ENCODE data around the gene IFNA21.
"Not testable (repeated sequence)": the region's sequence is repeated elsewhere in the genome, so short reads cannot be mapped to it uniquely, and the experiment has no call there.

Gene IFNA21

GRCh38 chr9:21166560-21166959 is at the start of gene IFNA21:
Gene IFNA21 (minus strand): TSS chr9:21166660. CDS start chr9:21166612, 48 bp downstream.
- DNase-seq: not testable (repeated sequence)

- not testable (repeated sequence) for DNase-seq
Observed at GRCh38 chr9:21213411-21214326, 47.2 kb upstream of the IFNA21 start.

- not testable (repeated sequence) for DNase-seq
Observed at GRCh38 chr9:21212160-21212559, 45.7 kb upstream of the IFNA21 start.

- DNase-seq: not testable (repeated sequence)
Observed at GRCh38 chr9:21210782-21211181, 44.3 kb upstream of the IFNA21 start.

- no peak for DNase-seq
Observed at GRCh38 chr9:21210311-21210710, 43.9 kb upstream of the IFNA21 start.

- DNase-seq: not testable (repeated sequence)
Observed at GRCh38 chr9:21207043-21207442, 40.6 kb upstream of the IFNA21 start, which contains the start of gene IFNA10. Gene IFNA10 (minus strand): TSS chr9:21207143. CDS start chr9:21207097, 46 bp downstream.

- no peak for DNase-seq
Observed at GRCh38 chr9:21205204-21205603, 38.7 kb upstream of the IFNA21 start.

- not testable (repeated sequence) for DNase-seq
Observed at GRCh38 chr9:21202105-21202504, 35.6 kb upstream of the IFNA21 start, which contains the start of gene IFNA7. Gene IFNA7 (minus strand): TSS chr9:21202205. CDS start chr9:21202165, 40 bp downstream.

GRCh38 chr9:21194867-21195776 is 28.7 kb upstream of the IFNA21 start:
- DNase-seq: not testable (repeated sequence)

- not testable (repeated sequence) for DNase-seq
Observed at GRCh38 chr9:21187487-21187886, 21.0 kb upstream of the IFNA21 start, which contains the start of gene IFNA4. Gene IFNA4 (minus strand): TSS chr9:21187587. CDS start chr9:21187531, 56 bp downstream.

- DNase-seq: not testable (repeated sequence)
Observed at GRCh38 chr9:21182810-21183736, 16.6 kb upstream of the IFNA21 start.

GRCh38 chr9:21174671-21175070 is 8.2 kb upstream of the IFNA21 start:
- no peak for DNase-seq

GRCh38 chr9:21172156-21172555 is 5.7 kb upstream of the IFNA21 start:
- no peak for DNase-seq

- no peak for DNase-seq
Observed at GRCh38 chr9:21171351-21171750, 4.9 kb upstream of the IFNA21 start.

GRCh38 chr9:21165516-21165915 is 944 bp downstream of the IFNA21 start:
- DNase-seq: no peak

- no peak for DNase-seq
Observed at GRCh38 chr9:21160178-21160577, 6.3 kb downstream of the IFNA21 start.

GRCh38 chr9:21155501-21155900 is 11.0 kb downstream of the IFNA21 start:
- no peak for DNase-seq

- peak; percentile 4 for DNase-seq
Observed at GRCh38 chr9:21154018-21154608, 12.3 kb downstream of the IFNA21 start.

- no peak for DNase-seq
Observed at GRCh38 chr9:21153336-21154017, 13.0 kb downstream of the IFNA21 start.

- DNase-seq: no peak
Observed at GRCh38 chr9:21144603-21145002, 21.9 kb downstream of the IFNA21 start.

- DNase-seq: no peak
Observed at GRCh38 chr9:21141427-21141882, 25.0 kb downstream of the IFNA21 start, which contains the start of gene IFNW1. Gene IFNW1 (minus strand): TSS chr9:21141832. CDS start chr9:21141570, 262 bp downstream.

Measured in NCI-H1092 treated with DMSO at 0.1 percent for 48 hours (cell line).